Nephron progenitor cell (in vitro differentiated cells): ENCODE data around the gene SLC25A39.
"Not testable (repeated sequence)": the region's sequence is repeated elsewhere in the genome, so short reads cannot be mapped to it uniquely, and the experiment has no call there.

Experiments used
- DNase-seq: peaks from one replicate; pipeline ENCODE4 v3.0.0; 2021
- H3K27ac Mint-ChIP-seq: 2 replicates; pipeline ENCODE4 v1.8.0; 2021; ENCODE audit warnings: mild to moderate bottlenecking, moderate library complexity, mixed read lengths
- H3K27me3 Mint-ChIP-seq: 2 replicates; pipeline ENCODE4 v1.8.0; 2021; ENCODE audit warnings: mild to moderate bottlenecking, low read depth, mixed read lengths; ENCODE audit not compliant: poor library complexity
- H3K36me3 Mint-ChIP-seq: 2 replicates; pipeline ENCODE4 v1.8.0; 2021; ENCODE audit warnings: low read depth, mixed read lengths
- H3K4me1 Mint-ChIP-seq: 2 replicates; pipeline ENCODE4 v1.8.0; 2021; ENCODE audit warnings: mixed read lengths
- H3K4me3 Mint-ChIP-seq: 2 replicates; pipeline ENCODE4 v1.8.0; 2021; ENCODE audit warnings: mild to moderate bottlenecking, moderate library complexity, mixed read lengths
- H3K9me3 Mint-ChIP-seq: 2 replicates; pipeline ENCODE4 v1.8.0; 2021; ENCODE audit warnings: mild to moderate bottlenecking, moderate library complexity, mixed read lengths
- TF ChIP-seq, protein P1 (sequence below): fragments of 200-600 bp; sonication (generic); IDR thresholded peaks from 2 replicates; pipeline ENCODE4 v1.5.0; 2021; ENCODE audit warnings: antibody characterized with exemption

Gene SLC25A39

DNA sequence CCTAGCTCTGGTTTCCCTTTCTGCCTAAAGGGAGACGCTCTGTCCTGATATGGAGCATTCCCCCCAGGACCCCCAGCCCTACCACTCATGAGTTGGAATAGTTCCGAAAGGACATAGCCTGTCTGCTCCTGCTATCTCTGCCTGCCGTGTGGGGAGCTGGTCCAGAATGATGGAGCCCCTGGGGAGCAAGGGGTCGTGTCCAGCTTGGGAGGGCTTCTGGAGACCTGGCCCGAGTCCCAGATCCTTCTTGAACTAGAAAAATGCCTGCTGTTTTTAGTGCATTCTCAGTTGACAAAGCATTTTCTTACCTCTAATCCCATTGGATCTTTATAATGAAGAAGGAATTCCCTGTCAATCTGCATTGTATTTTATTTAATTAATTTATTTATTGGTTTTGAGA is 11.3 kb upstream of the SLC25A39 start:
- H3K27me3 Mint-ChIP-seq = peaks cover 29% of the 10 kb centered on the region
- no peak overlapping the region for H3K27ac Mint-ChIP-seq
- TF ChIP-seq, protein P1, sequence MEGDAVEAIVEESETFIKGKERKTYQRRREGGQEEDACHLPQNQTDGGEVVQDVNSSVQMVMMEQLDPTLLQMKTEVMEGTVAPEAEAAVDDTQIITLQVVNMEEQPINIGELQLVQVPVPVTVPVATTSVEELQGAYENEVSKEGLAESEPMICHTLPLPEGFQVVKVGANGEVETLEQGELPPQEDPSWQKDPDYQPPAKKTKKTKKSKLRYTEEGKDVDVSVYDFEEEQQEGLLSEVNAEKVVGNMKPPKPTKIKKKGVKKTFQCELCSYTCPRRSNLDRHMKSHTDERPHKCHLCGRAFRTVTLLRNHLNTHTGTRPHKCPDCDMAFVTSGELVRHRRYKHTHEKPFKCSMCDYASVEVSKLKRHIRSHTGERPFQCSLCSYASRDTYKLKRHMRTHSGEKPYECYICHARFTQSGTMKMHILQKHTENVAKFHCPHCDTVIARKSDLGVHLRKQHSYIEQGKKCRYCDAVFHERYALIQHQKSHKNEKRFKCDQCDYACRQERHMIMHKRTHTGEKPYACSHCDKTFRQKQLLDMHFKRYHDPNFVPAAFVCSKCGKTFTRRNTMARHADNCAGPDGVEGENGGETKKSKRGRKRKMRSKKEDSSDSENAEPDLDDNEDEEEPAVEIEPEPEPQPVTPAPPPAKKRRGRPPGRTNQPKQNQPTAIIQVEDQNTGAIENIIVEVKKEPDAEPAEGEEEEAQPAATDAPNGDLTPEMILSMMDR = no peak
- H3K4me1 Mint-ChIP-seq = peaks cover 18% of the 10 kb centered on the region
- no peak for DNase-seq
- no peaks in the 10 kb centered on the region for H3K9me3 Mint-ChIP-seq
- no peaks in the 10 kb centered on the region for H3K36me3 Mint-ChIP-seq
- no peak overlapping the region for H3K4me3 Mint-ChIP-seq

DNA sequence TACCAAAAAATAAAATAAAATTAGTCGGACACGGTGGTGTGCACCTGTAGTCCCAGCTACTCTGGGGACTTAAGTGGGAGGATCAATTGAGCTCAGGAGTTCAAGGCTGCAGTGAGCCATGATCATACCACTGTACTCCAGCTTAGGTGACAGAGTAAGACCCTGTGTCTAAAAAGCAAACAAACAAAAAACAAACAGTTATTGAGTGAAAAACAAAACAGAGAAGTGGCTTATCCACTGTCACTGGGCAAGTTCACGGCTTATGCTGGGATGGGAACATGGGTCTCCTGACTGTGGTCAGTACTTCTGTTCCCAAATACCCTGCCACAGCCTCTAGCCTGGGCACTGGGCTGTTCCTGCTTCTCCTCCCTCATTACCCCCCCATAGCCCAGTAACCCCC is 10.9 kb upstream of the SLC25A39 start:
- Mint-ChIP-seq H3K9me3 (no peaks in the 10 kb centered on the region), H3K36me3 (no peaks in the 10 kb centered on the region), H3K4me1 (peaks cover 18% of the 10 kb centered on the region), H3K27ac (no peak overlapping the region), H3K27me3 (peaks cover 26% of the 10 kb centered on the region), H3K4me3 (no peak overlapping the region)
- DNase-seq = no peak
- TF ChIP-seq, protein P1 = no peak

DNA sequence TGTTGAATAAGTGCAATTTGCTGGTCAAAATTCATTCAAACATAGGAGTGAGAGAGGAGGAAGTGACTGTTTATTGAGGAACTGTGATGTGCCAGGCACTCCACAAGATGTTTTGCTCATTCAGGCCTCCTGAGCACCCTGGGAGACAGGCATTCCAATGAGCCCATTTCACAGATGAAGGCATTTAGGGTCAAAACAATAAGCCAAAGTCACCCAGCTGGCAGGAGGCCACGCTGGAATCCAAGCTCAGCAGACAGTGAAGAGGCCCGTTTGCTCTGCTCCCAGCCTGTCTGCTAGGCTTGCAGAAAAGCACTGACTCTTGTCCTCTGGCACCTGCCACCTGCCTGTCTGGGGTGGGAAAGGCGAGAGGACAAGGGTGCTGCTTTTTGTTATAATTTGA is 10.1 kb upstream of the SLC25A39 start:
- TF ChIP-seq, protein P1 = no peak
- Mint-ChIP-seq H3K27ac (no peak overlapping the region), H3K36me3 (no peaks in the 10 kb centered on the region), H3K27me3 (peaks cover 18% of the 10 kb centered on the region), H3K4me1 (peaks cover 18% of the 10 kb centered on the region), H3K4me3 (no peak overlapping the region), H3K9me3 (no peaks in the 10 kb centered on the region)
- DNase-seq = no peak

DNA sequence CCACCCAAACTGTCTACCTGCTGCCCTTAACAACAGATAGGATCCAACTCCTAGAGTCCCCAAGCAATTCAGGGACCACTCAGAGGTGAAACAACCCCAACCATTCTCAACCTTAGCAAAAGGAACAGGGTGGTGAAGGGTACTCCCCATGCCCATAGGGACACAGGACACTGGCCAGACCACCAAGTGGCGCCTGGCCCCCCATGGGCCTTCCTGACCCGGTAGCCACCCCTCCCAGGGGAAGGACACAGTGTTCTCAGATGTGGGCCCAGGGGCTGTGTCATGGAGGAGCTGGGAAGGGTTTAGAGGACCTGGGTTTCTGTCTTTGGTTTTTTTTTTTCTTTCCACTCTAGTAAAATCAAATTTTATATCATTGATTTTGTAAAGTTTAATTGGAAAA is 9.7 kb upstream of the SLC25A39 start:
- no peak overlapping the region for H3K27ac Mint-ChIP-seq
- H3K36me3 Mint-ChIP-seq = no peaks in the 10 kb centered on the region
- H3K27me3 Mint-ChIP-seq = peaks cover 18% of the 10 kb centered on the region
- no peaks in the 10 kb centered on the region for H3K9me3 Mint-ChIP-seq
- peaks cover 18% of the 10 kb centered on the region for H3K4me1 Mint-ChIP-seq
- TF ChIP-seq, protein P1 = no peak
- no peak for DNase-seq
- H3K4me3 Mint-ChIP-seq = no peak overlapping the region

DNA sequence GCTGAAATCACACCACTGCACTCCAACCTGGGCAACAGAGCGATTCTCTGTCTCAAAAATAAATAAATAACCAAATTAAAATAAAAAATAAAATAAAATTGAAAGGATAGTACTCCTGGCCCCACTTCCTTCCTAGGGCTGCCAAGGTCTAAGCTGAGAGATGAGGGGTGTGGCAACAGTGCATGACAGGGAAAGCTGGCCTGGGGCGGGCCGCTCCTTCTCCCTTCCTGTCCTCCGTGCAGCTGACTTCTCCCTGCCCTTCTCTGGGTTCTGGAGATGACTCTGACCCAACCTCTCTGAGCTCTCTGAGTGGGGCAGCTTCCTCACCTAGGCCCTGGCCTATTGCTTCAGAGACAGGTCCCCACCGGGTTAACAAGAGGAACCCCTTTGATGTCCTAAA is 8.7 kb upstream of the SLC25A39 start:
- Mint-ChIP-seq H3K4me3 (no peak overlapping the region), H3K27ac (no peak overlapping the region), H3K27me3 (peaks cover 20% of the 10 kb centered on the region), H3K9me3 (no peaks in the 10 kb centered on the region), H3K36me3 (no peaks in the 10 kb centered on the region), H3K4me1 (peaks cover 16% of the 10 kb centered on the region)
- no peak for DNase-seq
- TF ChIP-seq, protein P1 = no peak

DNA sequence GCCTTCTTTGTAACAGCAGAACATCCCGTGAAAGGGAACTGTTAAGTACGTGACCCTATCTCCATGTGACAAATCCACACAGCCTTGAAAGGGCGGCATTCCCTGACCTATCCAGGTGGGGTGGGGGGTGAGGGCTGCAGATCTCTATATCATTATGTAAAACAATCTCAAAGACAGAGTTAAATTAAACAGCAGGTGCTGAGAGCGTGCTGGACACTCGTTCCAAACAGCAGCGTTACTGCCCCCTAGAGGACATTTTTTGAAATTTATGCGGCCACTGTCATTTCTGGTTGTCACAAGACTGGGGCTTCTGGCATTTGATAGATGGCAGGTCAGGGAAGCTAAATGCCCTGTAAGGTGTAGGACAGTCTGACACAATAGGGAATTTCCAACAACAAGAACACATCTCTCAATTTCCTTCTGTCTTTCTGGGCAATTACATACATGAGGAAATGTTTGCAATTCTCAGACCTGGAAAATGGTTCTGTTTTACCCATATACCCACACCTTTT is 6.7 kb upstream of the SLC25A39 start:
- Mint-ChIP-seq H3K4me1 (peaks cover 5% of the 10 kb centered on the region), H3K4me3 (no peak overlapping the region), H3K27ac (no peak overlapping the region), H3K9me3 (no peaks in the 10 kb centered on the region), H3K27me3 (peaks cover 19% of the 10 kb centered on the region), H3K36me3 (no peaks in the 10 kb centered on the region)
- TF ChIP-seq, protein P1 = peak; percentile 80
- DNase-seq = peak; percentile 77

DNA sequence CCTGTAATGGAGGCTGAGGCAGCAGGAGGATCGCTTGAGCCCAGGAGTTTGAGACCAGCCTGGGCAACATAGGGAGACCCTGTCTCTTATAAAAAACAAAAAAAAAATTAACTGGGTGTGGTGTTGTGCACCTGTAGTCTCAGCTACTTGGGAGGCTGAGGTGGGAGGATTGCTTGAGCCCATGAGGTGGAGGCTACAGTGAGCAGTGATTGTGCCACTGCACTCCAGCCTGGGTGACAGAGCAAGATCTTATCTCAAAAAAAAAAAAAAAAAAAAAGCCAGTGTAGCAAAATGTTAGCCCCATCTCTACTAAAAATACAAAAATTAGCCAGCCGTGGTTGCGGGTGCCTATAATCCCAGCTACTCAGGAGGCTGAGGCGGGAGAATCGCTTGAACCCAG is 5.6 kb upstream of the SLC25A39 start:
- H3K27ac Mint-ChIP-seq, H3K9me3 Mint-ChIP-seq, DNase-seq, H3K4me3 Mint-ChIP-seq, H3K36me3 Mint-ChIP-seq, H3K4me1 Mint-ChIP-seq: not testable (repeated sequence)
- H3K27me3 Mint-ChIP-seq = peaks cover 25% of the 10 kb centered on the region

DNA sequence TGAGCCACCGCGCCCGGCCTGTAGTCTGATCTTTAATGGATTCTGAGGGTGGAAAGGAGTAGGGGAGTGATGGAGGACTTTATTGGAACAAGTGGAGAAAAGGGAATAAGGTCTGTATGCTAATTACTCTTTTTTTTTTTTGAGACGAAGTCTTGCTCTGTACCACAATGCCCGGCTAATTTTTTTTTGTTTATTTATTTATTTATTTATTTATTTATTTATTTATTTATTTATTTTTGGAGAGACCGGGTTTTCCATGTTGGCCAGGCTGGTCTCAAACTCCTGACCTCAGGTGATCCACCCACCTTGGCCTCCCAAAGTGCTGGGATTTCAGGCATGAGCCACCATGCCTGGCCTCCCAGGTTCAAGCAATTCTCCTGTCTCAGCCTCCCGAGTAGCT is 4.9 kb upstream of the SLC25A39 start:
- DNase-seq, H3K9me3 Mint-ChIP-seq, H3K36me3 Mint-ChIP-seq, H3K4me3 Mint-ChIP-seq, H3K27ac Mint-ChIP-seq, H3K4me1 Mint-ChIP-seq: not testable (repeated sequence)
- H3K27me3 Mint-ChIP-seq = peaks cover 25% of the 10 kb centered on the region
